Gastroesophageal sphincter (tissue), 3 donors: ENCODE results near the gene DTNBP1.

Experiments
- EP300 ChIP-seq: sonication (generic); formaldehyde crosslinking; IDR thresholded peaks from one replicate; pipeline ENCODE4 v1.6.1; 2017; ENCODE audit warnings: antibody characterized with exemption, mild to moderate bottlenecking
- POLR2A ChIP-seq, 2 donors: fragments of 450-650 bp; IDR thresholded peaks; one replicate each; pipeline ENCODE4 v1.6.1; 2017; ENCODE audit warnings: antibody characterized with exemption in 2 of 2, mild to moderate bottlenecking in 2 of 2, moderate library complexity in 1 of 2
- POLR2AphosphoS5 ChIP-seq: sonication (generic); formaldehyde crosslinking; IDR thresholded peaks from one replicate; pipeline ENCODE4 v1.6.1; 2017; ENCODE audit warnings: antibody characterized with exemption
- TF ChIP-seq, protein P1 (sequence below), 4 experiments: fragments of 200-600 bp in 2 of 4; fragments of 450-650 bp in 2 of 4; sonication (generic) in 1 of 4; IDR thresholded peaks; one replicate each; pipeline ENCODE4 v1.5.1; 2017 to 2019; ENCODE audit warnings: antibody characterized with exemption in 4 of 4, mild to moderate bottlenecking in 2 of 4, moderate library complexity in 2 of 4

DNA sequence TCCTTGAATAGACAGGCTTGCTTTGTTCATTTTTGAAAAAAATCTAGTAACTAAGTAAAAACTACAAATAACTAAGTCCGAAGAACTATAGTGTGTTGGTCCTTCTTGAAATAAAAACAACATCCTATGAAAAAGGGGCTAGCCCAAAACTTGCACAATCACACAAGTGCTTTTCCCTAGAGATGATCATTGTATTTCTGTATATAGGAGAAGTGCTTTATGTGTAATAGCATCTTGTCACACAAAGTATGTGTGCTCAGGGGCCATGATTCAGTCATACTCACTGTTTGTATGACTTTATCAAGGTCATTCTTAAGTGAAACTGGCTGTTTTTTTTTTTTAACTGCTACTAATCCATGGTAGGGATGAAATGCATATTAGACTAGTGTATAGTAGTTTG, 179.8 kb downstream of the DTNBP1 start:
- TF ChIP-seq, protein P1, sequence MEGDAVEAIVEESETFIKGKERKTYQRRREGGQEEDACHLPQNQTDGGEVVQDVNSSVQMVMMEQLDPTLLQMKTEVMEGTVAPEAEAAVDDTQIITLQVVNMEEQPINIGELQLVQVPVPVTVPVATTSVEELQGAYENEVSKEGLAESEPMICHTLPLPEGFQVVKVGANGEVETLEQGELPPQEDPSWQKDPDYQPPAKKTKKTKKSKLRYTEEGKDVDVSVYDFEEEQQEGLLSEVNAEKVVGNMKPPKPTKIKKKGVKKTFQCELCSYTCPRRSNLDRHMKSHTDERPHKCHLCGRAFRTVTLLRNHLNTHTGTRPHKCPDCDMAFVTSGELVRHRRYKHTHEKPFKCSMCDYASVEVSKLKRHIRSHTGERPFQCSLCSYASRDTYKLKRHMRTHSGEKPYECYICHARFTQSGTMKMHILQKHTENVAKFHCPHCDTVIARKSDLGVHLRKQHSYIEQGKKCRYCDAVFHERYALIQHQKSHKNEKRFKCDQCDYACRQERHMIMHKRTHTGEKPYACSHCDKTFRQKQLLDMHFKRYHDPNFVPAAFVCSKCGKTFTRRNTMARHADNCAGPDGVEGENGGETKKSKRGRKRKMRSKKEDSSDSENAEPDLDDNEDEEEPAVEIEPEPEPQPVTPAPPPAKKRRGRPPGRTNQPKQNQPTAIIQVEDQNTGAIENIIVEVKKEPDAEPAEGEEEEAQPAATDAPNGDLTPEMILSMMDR (IDR thresholded peaks at IDR 0.05): no peak
- TF ChIP-seq POLR2A (IDR thresholded peaks at IDR 0.05) (no peak), POLR2AphosphoS5 (no peak), EP300 (no peak)
